GM21390 (cell line): ENCODE data around the gene PLTP.
A peak's percentile ranks its signal among the peaks of the same experiment; 100 is the strongest.
"Not testable (repeated sequence)": the region's sequence is repeated elsewhere in the genome, so short reads cannot be mapped to it uniquely, and the experiment has no call there.

Experiments
- ATAC-seq: cut with Tn5 transposase; IDR thresholded peaks from one replicate; pipeline ENCODE4 v1.9.1; 2021; ENCODE audit not compliant: unreplicated experiment

Gene PLTP

GRCh38 chr20:45880988-45881788, 30.8 kb downstream of the PLTP start, which contains the start of gene ZSWIM1:
Gene ZSWIM1, plus strand, starts transcription at chr20:45881227. Its CDS starts 1,366 bp downstream, at chr20:45882593.
- ATAC-seq, result peak; percentile 92

GRCh38 chr20:45878076-45878761, 33.7 kb downstream of the PLTP start:
- no peak for ATAC-seq

- no peak for ATAC-seq
Observed at GRCh38 chr20:45874576-45874975, 37.4 kb downstream of the PLTP start.

GRCh38 chr20:45874104-45874481, 37.9 kb downstream of the PLTP start:
- not testable (repeated sequence) for ATAC-seq

GRCh38 chr20:45873409-45874103, 38.4 kb downstream of the PLTP start:
- no peak for ATAC-seq

- no peak for ATAC-seq
Observed at GRCh38 chr20:45872626-45873025, 39.3 kb downstream of the PLTP start.

GRCh38 chr20:45867819-45868176, 44.2 kb downstream of the PLTP start:
- no peak for ATAC-seq

- ATAC-seq, result no peak
Observed at GRCh38 chr20:45867136-45867818, 44.7 kb downstream of the PLTP start.

- ATAC-seq, result no peak
Observed at GRCh38 chr20:45866454-45866853, 45.5 kb downstream of the PLTP start.

GRCh38 chr20:45863543-45864470, 48.1 kb downstream of the PLTP start:
- ATAC-seq, result no peak

GRCh38 chr20:45861221-45862075, 50.5 kb downstream of the PLTP start:
- no peak for ATAC-seq

- no peak for ATAC-seq
Observed at GRCh38 chr20:45860560-45861220, 51.3 kb downstream of the PLTP start.

GRCh38 chr20:45859916-45860315, 52.0 kb downstream of the PLTP start:
- ATAC-seq, result no peak

GRCh38 chr20:45857882-45858216, 54.1 kb downstream of the PLTP start:
- ATAC-seq, result peak; percentile 4

GRCh38 chr20:45857114-45857881, 54.7 kb downstream of the PLTP start, which contains the start of the genes ACOT8 and ZSWIM3:
Gene ACOT8, minus strand, starts transcription at chr20:45857392. Its CDS starts 77 bp downstream, at chr20:45857315.
Gene ZSWIM3, plus strand, starts transcription at chr20:45857614. Its CDS starts 212 bp downstream, at chr20:45857826.
- ATAC-seq, result peak; percentile 98

GRCh38 chr20:45853484-45853883, 58.5 kb downstream of the PLTP start:
- ATAC-seq, result no peak

GRCh38 chr20:45852326-45852725, 59.6 kb downstream of the PLTP start:
- no peak for ATAC-seq

- no peak for ATAC-seq
Observed at GRCh38 chr20:45851501-45851900, 60.5 kb downstream of the PLTP start.
